SK-N-SH treated with all-trans-retinoic acid at 6 μM for 48 hours (cell line): ENCODE data around the gene CDT1.

Source experiments
- ARNTL ChIP-seq: fragments of 450-650 bp; formaldehyde crosslinking; IDR thresholded peaks from 2 replicates; pipeline ENCODE4 v1.5.0; 2020; ENCODE audit warnings: low read depth, mild to moderate bottlenecking, moderate library complexity, borderline replicate concordance
- CSDC2 ChIP-seq: fragments of 250-450 bp; sonication (Bioruptor Pico); IDR thresholded peaks from 2 replicates; pipeline ENCODE4 v1.5.0; 2020; ENCODE audit warnings: mild to moderate bottlenecking, moderate library complexity
- GLIS3 ChIP-seq: fragments of 250-450 bp; sonication (Bioruptor Pico); IDR thresholded peaks from 2 replicates; pipeline ENCODE4 v1.5.0; 2020; ENCODE audit warnings: mild to moderate bottlenecking, moderate library complexity
- PATZ1 ChIP-seq: fragments of 250-450 bp; sonication (Bioruptor Pico); IDR thresholded peaks from 2 replicates; pipeline ENCODE4 v1.8.0; 2020; ENCODE audit warnings: mild to moderate bottlenecking, moderate library complexity, borderline replicate concordance
- PPARA ChIP-seq: fragments of 250-450 bp; sonication (Bioruptor Pico); IDR thresholded peaks from 2 replicates; pipeline ENCODE4 v1.5.0; 2020; ENCODE audit warnings: mild to moderate bottlenecking, borderline replicate concordance
- RARB ChIP-seq: fragments of 250-450 bp; sonication (Bioruptor Pico); IDR thresholded peaks from 2 replicates; pipeline ENCODE4 v1.8.0; 2021; ENCODE audit warnings: mild to moderate bottlenecking, moderate library complexity
- TCF4 ChIP-seq: fragments of 250-450 bp; sonication (Bioruptor Pico); IDR thresholded peaks from 2 replicates; pipeline ENCODE4 v1.8.0; 2021; ENCODE audit warnings: mild to moderate bottlenecking, moderate library complexity, borderline replicate concordance
- TOX ChIP-seq: fragments of 250-450 bp; sonication (Bioruptor Pico); IDR thresholded peaks from 2 replicates; pipeline ENCODE4 v1.8.0; 2021; ENCODE audit warnings: mild to moderate bottlenecking, moderate library complexity, borderline replicate concordance
- ZFP3 ChIP-seq: fragments of 250-450 bp; sonication (Bioruptor Pico); IDR thresholded peaks from 2 replicates; pipeline ENCODE4 v1.5.0; 2020; ENCODE audit warnings: mild to moderate bottlenecking, moderate library complexity
- ZFP30 ChIP-seq: fragments of 450-650 bp; formaldehyde crosslinking; IDR thresholded peaks from 2 replicates; pipeline ENCODE4 v1.5.0; 2022; ENCODE audit warnings: mild to moderate bottlenecking, moderate library complexity
- ZNF565 ChIP-seq: fragments of 450-650 bp; formaldehyde crosslinking; conservative IDR thresholded peaks from 2 replicates; pipeline ENCODE4 v1.5.0; 2020; ENCODE audit warnings: low read depth, mild to moderate bottlenecking, moderate library complexity
- ZNF70 ChIP-seq: fragments of 450-650 bp; formaldehyde crosslinking; IDR thresholded peaks from 2 replicates; pipeline ENCODE4 v1.5.0; 2020; ENCODE audit warnings: mild to moderate bottlenecking, moderate library complexity

DNA sequence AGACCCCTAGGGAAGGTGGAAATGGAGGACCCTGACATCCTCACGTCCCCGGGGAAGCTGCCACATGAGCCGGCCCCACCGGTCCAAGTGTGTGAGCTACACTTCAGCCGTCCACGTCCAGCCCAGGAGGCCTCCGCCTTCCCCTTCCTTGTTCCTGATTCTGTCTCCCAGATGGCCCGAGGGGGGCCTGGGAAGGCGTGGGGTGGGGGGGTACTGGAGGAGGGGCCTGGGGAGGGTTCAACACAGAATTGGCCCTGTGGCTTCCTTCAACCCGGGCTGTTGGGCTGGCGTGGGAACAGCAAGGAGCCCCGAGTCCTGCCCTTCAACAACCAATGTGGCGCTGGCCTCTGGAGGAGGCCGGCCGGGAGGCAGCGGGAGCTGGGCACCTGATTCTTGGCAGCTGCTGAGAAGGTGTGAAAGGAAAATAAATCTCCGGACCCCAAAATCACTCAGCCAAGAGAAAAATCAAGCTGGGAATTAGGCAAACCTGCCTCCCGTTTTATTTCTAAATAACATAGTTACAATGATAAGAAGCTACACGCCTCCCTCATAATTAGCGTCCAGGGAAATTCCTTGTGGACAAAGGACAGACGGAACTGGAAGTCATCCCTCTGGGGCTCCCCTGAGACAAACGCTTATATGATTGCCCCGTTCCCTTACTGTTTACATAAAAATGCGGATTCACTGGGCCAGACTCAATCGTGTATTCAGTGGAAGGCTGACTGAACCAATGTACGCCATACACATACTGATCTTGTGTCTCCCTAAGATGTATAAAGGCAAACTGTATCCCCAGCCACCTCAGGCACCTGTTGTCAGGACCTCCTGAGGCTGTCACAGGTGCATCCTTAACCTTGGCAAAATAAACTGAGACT lies 9.9 kb downstream of the CDT1 start:
- TF ChIP-seq ZNF70 (CRISPR knock-in tag) (no peak), PATZ1 (CRISPR knock-in tag) (no peak), ZFP3 (CRISPR knock-in tag) (no peak), CSDC2 (CRISPR knock-in tag) (no peak), ARNTL (CRISPR knock-in tag) (no peak), TOX (CRISPR knock-in tag) (no peak), GLIS3 (CRISPR knock-in tag) (no peak), ZNF565 (CRISPR knock-in tag) (no peak), TCF4 (CRISPR knock-in tag) (no peak), PPARA (no peak), ZFP30 (CRISPR knock-in tag) (no peak), RARB (CRISPR knock-in tag) (no peak)
